Caco-2 (cell line): ENCODE measurements around the gene SOX6. TPM values are rescaled to one million over a fixed set of nuclear protein-coding genes. Genes with fewer than 3 reads are reported as not detected.

Experiments used
- BruUV-seq: library from RNA; stranded (reverse); fragments of 400-500 nt; replicated peaks from 2 replicates; lab custom pipeline; 2021; lab: Mats Ljungman, UMichigan
- CTCF ChIA-PET: fragments of 300-600 bp; sonication (Branson Sonifier 250); formaldehyde crosslinking; loops from one replicate; lab custom pipeline; 2022; ENCODE audit warnings: antibody characterized with exemption; lab: Charles Lee
- POLR2A ChIA-PET: fragments of 300-600 bp; sonication (Branson Sonifier 250); formaldehyde crosslinking; loops from one replicate; lab custom pipeline; 2022; ENCODE audit warnings: antibody characterized with exemption; lab: Charles Lee
- DNase-seq, 2 experiments: peaks; one replicate each; pipeline versions ENCODE4 v3.0.0 to v3.0.0-alpha.2; 2020 to 2022
- H3K27me3 ChIP-seq: replicated peaks from 2 replicates; pipeline ENCODE4 v1.6.0; 2011; ENCODE audit warnings: low read length; ENCODE audit not compliant: control insufficient read depth, insufficient read depth
- H3K36me3 ChIP-seq: 2 replicates; pipeline ENCODE4 v1.5.1; 2011; ENCODE audit warnings: low read length; ENCODE audit not compliant: control insufficient read depth, insufficient read depth
- H3K4me1 ChIP-seq: fragments of 250-450 bp; sonication (Bioruptor Pico); 2 replicates; pipeline ENCODE4 v1.5.1; 2020; ENCODE audit warnings: mild to moderate bottlenecking
- H3K4me3 ChIP-seq: 2 replicates; pipeline ENCODE4 v1.5.1; 2011; ENCODE audit warnings: low read depth, mild to moderate bottlenecking, control low read depth, low read length
- H3K9me3 ChIP-seq: fragments of 250-450 bp; sonication (Bioruptor Pico); 2 replicates; pipeline ENCODE4 v1.5.1; 2020; ENCODE audit warnings: mild to moderate bottlenecking, moderate library complexity
- H3K27ac Mint-ChIP-seq: one replicate; pipeline ENCODE4 v1.8.0; 2022; ENCODE audit warnings: mixed read lengths; ENCODE audit not compliant: unreplicated experiment
- H3K27me3 Mint-ChIP-seq: one replicate; pipeline ENCODE4 v1.8.0; 2022; ENCODE audit warnings: mixed read lengths; ENCODE audit not compliant: insufficient read depth, unreplicated experiment
- H3K36me3 Mint-ChIP-seq: one replicate; pipeline ENCODE4 v1.8.0; 2022; ENCODE audit warnings: mild to moderate bottlenecking, mixed read lengths; ENCODE audit not compliant: insufficient read depth, unreplicated experiment
- H3K4me1 Mint-ChIP-seq: one replicate; pipeline ENCODE4 v1.8.0; 2022; ENCODE audit warnings: low read depth, mixed read lengths; ENCODE audit not compliant: unreplicated experiment
- H3K4me3 Mint-ChIP-seq: one replicate; pipeline ENCODE4 v1.8.0; 2022; ENCODE audit warnings: mild to moderate bottlenecking, moderate library complexity, mixed read lengths; ENCODE audit not compliant: unreplicated experiment
- H3K9me3 Mint-ChIP-seq: one replicate; pipeline ENCODE4 v1.8.0; 2022; ENCODE audit warnings: mixed read lengths; ENCODE audit not compliant: unreplicated experiment
- intact Hi-C: fragments of 100-400 bp; cut with micrococcal nuclease; formaldehyde crosslinking; loops from one replicate; pipeline ENCODE4 v1.10.0; 2022; ENCODE audit not compliant: unreplicated experiment
- total RNA-seq: library from RNA; stranded (reverse); gene quantifications from 2 replicates; pipeline ENCODE4 v1.2.3, GENCODE V29; 2022
- TF ChIP-seq, protein P1 (sequence below), 2 experiments: fragments of 200-600 bp in 1 of 2; IDR thresholded peaks; 1 replicate in 1 of 2; 2 replicates in 1 of 2; pipeline versions ENCODE4 v1.5.1 to v1.8.0; 2011 to 2022; ENCODE audit warnings: antibody characterized with exemption in 1 of 2, control low read depth in 1 of 2, inconsistent platforms in 1 of 2, low read depth in 1 of 2, low read length in 1 of 2, mild to moderate bottlenecking in 1 of 2, moderate library complexity in 1 of 2; ENCODE audit not compliant: insufficient read depth in 1 of 2, severe bottlenecking in 1 of 2, unreplicated experiment in 1 of 2

The SOX6 gene
- total RNA-seq, 1 experiment from 2014 or later, result 10.8 TPM

- DNase-seq, result no peak
- H3K4me3 ChIP-seq, result no peak overlapping the region
- no peaks in the 10 kb centered on the region for H3K4me1 ChIP-seq
- no peaks in the 10 kb centered on the region for H3K36me3 ChIP-seq
- no TSS peak for BruUV-seq
- ChIA-PET CTCF (no interaction called here), POLR2A (no interaction called here)
- H3K9me3 ChIP-seq, result no peaks in the 10 kb centered on the region
- Mint-ChIP-seq H3K27me3 (no peaks in the 10 kb centered on the region), H3K36me3 (no peaks in the 10 kb centered on the region), H3K27ac (no peak overlapping the region), H3K4me1 (no peaks in the 10 kb centered on the region), H3K9me3 (no peaks in the 10 kb centered on the region), H3K4me3 (no peak overlapping the region)
- TF ChIP-seq, protein P1, sequence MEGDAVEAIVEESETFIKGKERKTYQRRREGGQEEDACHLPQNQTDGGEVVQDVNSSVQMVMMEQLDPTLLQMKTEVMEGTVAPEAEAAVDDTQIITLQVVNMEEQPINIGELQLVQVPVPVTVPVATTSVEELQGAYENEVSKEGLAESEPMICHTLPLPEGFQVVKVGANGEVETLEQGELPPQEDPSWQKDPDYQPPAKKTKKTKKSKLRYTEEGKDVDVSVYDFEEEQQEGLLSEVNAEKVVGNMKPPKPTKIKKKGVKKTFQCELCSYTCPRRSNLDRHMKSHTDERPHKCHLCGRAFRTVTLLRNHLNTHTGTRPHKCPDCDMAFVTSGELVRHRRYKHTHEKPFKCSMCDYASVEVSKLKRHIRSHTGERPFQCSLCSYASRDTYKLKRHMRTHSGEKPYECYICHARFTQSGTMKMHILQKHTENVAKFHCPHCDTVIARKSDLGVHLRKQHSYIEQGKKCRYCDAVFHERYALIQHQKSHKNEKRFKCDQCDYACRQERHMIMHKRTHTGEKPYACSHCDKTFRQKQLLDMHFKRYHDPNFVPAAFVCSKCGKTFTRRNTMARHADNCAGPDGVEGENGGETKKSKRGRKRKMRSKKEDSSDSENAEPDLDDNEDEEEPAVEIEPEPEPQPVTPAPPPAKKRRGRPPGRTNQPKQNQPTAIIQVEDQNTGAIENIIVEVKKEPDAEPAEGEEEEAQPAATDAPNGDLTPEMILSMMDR (IDR thresholded peaks at IDR 0.05; ENCODE audit: insufficient read depth in 1 of 2, low read depth in 1 of 2, low read length in 1 of 2, severe bottlenecking in 1 of 2, unreplicated experiment in 1 of 2), result no peak
- intact Hi-C loops, result no loop called here
- H3K27me3 ChIP-seq, result no peaks in the 10 kb centered on the region
Observed at GRCh38 chr11:16382638-16383380, 26.5 kb upstream of the SOX6 start.

GRCh38 chr11:16382186-16382585 lies 25.8 kb upstream of the SOX6 start:
- TF ChIP-seq, protein P1 (IDR thresholded peaks at IDR 0.05; ENCODE audit: insufficient read depth in 1 of 2, low read depth in 1 of 2, low read length in 1 of 2, severe bottlenecking in 1 of 2, unreplicated experiment in 1 of 2), result no peak
- no peaks in the 10 kb centered on the region for H3K4me1 Mint-ChIP-seq
- H3K27me3 Mint-ChIP-seq, result no peaks in the 10 kb centered on the region
- H3K27ac Mint-ChIP-seq, result no peak overlapping the region
- POLR2A ChIA-PET, result no interaction called here
- BruUV-seq, result no TSS peak
- intact Hi-C loops, result no loop called here
- H3K9me3 Mint-ChIP-seq, result no peaks in the 10 kb centered on the region
- no peaks in the 10 kb centered on the region for H3K27me3 ChIP-seq
- H3K36me3 Mint-ChIP-seq, result no peaks in the 10 kb centered on the region
- no peak overlapping the region for H3K4me3 Mint-ChIP-seq
- no peaks in the 10 kb centered on the region for H3K9me3 ChIP-seq
- no peaks in the 10 kb centered on the region for H3K4me1 ChIP-seq
- H3K4me3 ChIP-seq, result no peak overlapping the region
- CTCF ChIA-PET, result no interaction called here
- DNase-seq, result no peak
- no peaks in the 10 kb centered on the region for H3K36me3 ChIP-seq

DNA sequence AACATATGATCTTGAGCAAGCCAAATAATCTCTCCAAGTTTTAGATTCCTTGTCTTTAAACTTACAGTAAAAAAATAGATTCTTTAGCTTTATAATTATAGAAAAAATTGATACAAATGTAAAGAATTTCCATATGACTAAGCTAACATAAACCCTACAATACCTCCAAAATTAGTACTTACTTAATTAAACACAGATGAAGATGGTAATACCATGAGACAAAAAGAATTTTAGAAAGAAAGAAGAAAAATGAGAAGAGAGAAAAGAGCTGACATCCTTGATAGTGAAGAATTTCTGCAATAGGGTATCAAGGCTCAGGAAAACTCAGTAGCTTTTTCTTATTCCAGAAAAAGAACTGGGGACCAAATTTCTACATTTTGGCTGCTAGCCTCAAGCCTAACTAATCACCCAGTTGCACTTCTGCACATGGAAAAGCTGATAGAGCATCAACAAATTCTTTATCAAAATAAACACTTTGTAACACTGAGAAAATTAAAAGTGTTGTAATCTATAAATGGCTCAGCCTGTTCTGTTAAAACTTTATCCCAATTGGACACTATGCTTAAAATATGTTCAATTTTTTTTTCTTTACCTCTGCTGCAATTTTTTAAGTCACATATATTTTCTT lies 24.7 kb upstream of the SOX6 start:
- no peaks in the 10 kb centered on the region for H3K4me1 Mint-ChIP-seq
- TF ChIP-seq, protein P1 (IDR thresholded peaks at IDR 0.05; ENCODE audit: insufficient read depth in 1 of 2, low read depth in 1 of 2, low read length in 1 of 2, severe bottlenecking in 1 of 2, unreplicated experiment in 1 of 2), result no peak
- Histone ChIP-seq H3K27me3 (no peaks in the 10 kb centered on the region), H3K4me3 (no peak overlapping the region), H3K9me3 (no peaks in the 10 kb centered on the region), H3K36me3 (no peaks in the 10 kb centered on the region), H3K4me1 (no peaks in the 10 kb centered on the region)
- intact Hi-C loops, result no loop called here
- H3K9me3 Mint-ChIP-seq, result no peaks in the 10 kb centered on the region
- BruUV-seq, result no TSS peak
- H3K4me3 Mint-ChIP-seq, result no peak overlapping the region
- no peaks in the 10 kb centered on the region for H3K27me3 Mint-ChIP-seq
- H3K27ac Mint-ChIP-seq, result no peak overlapping the region
- DNase-seq, result no peak
- ChIA-PET CTCF (no interaction called here), POLR2A (no interaction called here)
- H3K36me3 Mint-ChIP-seq, result no peaks in the 10 kb centered on the region
